B cell (primary cell): ENCODE data around the gene ESR1.

Source experiments
- CTCF ChIP-seq: fragments of 200-600 bp; IDR thresholded peaks from one replicate; pipeline ENCODE4 v1.8.0; 2022; ENCODE audit warnings: antibody characterized with exemption, mild to moderate bottlenecking
- EZH2 ChIP-seq: IDR thresholded peaks from 2 replicates; pipeline ENCODE4 v1.6.1; 2012; ENCODE audit warnings: borderline replicate concordance, low read depth, mild to moderate bottlenecking, moderate library complexity, low read length; ENCODE audit not compliant: insufficient read depth, poor library complexity, severe bottlenecking

GRCh38 chr6:152129691-152130151 is 322.2 kb downstream of the ESR1 start:
- no peak for TF ChIP-seq CTCF
- no peak for TF ChIP-seq EZH2
